ENCODE data around the gene CCDC69. TPM values are rescaled to one million over a fixed set of nuclear protein-coding genes. Genes with fewer than 3 reads are reported as not detected.

CCDC69 gene
- total RNA-seq, 2 experiments from 2014 or later = 119 to 123 TPM

- Histone ChIP-seq H4K20me1 (ENCODE audit: insufficient read depth, low read length) (no peaks in the 10 kb centered on the region), H2AFZ (ENCODE audit: low read length) (no peak overlapping the region), H3K79me2 (ENCODE audit: insufficient read depth, low read depth, low read length) (no peaks in the 10 kb centered on the region), H3K4me1 (ENCODE audit: insufficient read depth, low read length, poor library complexity, severe bottlenecking) (peaks cover 92% of the 10 kb centered on the region), H3K9me2 (ENCODE audit: insufficient read depth, low read length) (no peaks in the 10 kb centered on the region), H3K27ac (ENCODE audit: low read depth, low read length, poor library complexity, severe bottlenecking) (no peak overlapping the region), H3K4me3 (ENCODE audit: low read depth, low read length, poor library complexity, severe bottlenecking) (no peak overlapping the region), H3K4me2 (ENCODE audit: low read length) (peak overlapping the region; percentile 1; the same call in 1 of the 2 replicates), H3K36me3 (ENCODE audit: insufficient read depth, low read length) (peaks cover 6% of the 10 kb centered on the region; the same call in 1 of the 2 replicates), H3K9me3 (ENCODE audit: low read length) (no peaks in the 10 kb centered on the region)
- intact Hi-C loops (cut with micrococcal nuclease; ENCODE audit: unreplicated experiment) = no loop called here
- no peak for DNase-seq (ENCODE audit: low spot score)
- CTCF ChIA-PET (ENCODE audit: unreplicated experiment) = interaction anchor here (1.0 kb wide), 1 partner anchor 13 kb away, joined by 3 read pairs; no protein-coding TSS in a partner anchor
- TF ChIP-seq CTCF (conservative IDR thresholded peaks at IDR 0.05; ENCODE audit: low read length) (no peak), EZH2phosphoT487 (IDR thresholded peaks at IDR 0.05; ENCODE audit: borderline replicate concordance, low read depth, low read length) (no peak)
- BruUV-seq (replicated peaks) = no TSS peak
- POLR2A ChIA-PET = interaction anchor here (0.7 to 1.5 kb wide), 2 partner anchors 11 to 14 kb away, joined by 3 to 10 read pairs; no protein-coding TSS in a partner anchor
Measured at GRCh38 chr5:151139015-151139414, 84.9 kb downstream of the CCDC69 start.

- ChIA-PET POLR2A (interaction anchor here (0.9 to 5.3 kb wide), 3 partner anchors 12 to 75 kb away, joined by 3 to 42 read pairs (median 3); no protein-coding TSS in a partner anchor), CTCF (ENCODE audit: unreplicated experiment) (interaction anchor here (1.0 kb wide), 1 partner anchor 12 kb away, joined by 3 read pairs; no protein-coding TSS in a partner anchor)
- Histone ChIP-seq H3K4me2 (ENCODE audit: low read length) (no peak overlapping the region), H3K79me2 (ENCODE audit: insufficient read depth, low read depth, low read length) (no peaks in the 10 kb centered on the region), H3K9me2 (ENCODE audit: insufficient read depth, low read length) (no peaks in the 10 kb centered on the region), H3K27ac (ENCODE audit: low read depth, low read length, poor library complexity, severe bottlenecking) (no peak overlapping the region), H3K4me1 (ENCODE audit: insufficient read depth, low read length, poor library complexity, severe bottlenecking) (peaks cover 92% of the 10 kb centered on the region), H2AFZ (ENCODE audit: low read length) (no peak overlapping the region), H3K4me3 (ENCODE audit: low read depth, low read length, poor library complexity, severe bottlenecking) (no peak overlapping the region), H3K9me3 (ENCODE audit: low read length) (no peaks in the 10 kb centered on the region), H4K20me1 (ENCODE audit: insufficient read depth, low read length) (no peaks in the 10 kb centered on the region), H3K36me3 (ENCODE audit: insufficient read depth, low read length) (peaks cover 6% of the 10 kb centered on the region; the same call in 1 of the 2 replicates)
- no TSS peak for BruUV-seq (replicated peaks)
- DNase-seq (ENCODE audit: low spot score) = no peak
- TF ChIP-seq CTCF (conservative IDR thresholded peaks at IDR 0.05; ENCODE audit: low read length) (no peak), EZH2phosphoT487 (IDR thresholded peaks at IDR 0.05; ENCODE audit: borderline replicate concordance, low read depth, low read length) (no peak)
- intact Hi-C loops (cut with micrococcal nuclease; ENCODE audit: unreplicated experiment) = no loop called here
Measured at GRCh38 chr5:151138114-151138513, 85.8 kb downstream of the CCDC69 start.

- Histone ChIP-seq H3K9me3 (ENCODE audit: low read length) (no peaks in the 10 kb centered on the region), H3K79me2 (ENCODE audit: insufficient read depth, low read depth, low read length) (no peaks in the 10 kb centered on the region), H3K36me3 (ENCODE audit: insufficient read depth, low read length) (peaks cover 6% of the 10 kb centered on the region; the same call in 1 of the 2 replicates), H3K4me1 (ENCODE audit: insufficient read depth, low read length, poor library complexity, severe bottlenecking) (peaks cover 92% of the 10 kb centered on the region), H3K4me3 (ENCODE audit: low read depth, low read length, poor library complexity, severe bottlenecking) (no peak overlapping the region), H3K4me2 (ENCODE audit: low read length) (no peak overlapping the region), H3K27ac (ENCODE audit: low read depth, low read length, poor library complexity, severe bottlenecking) (no peak overlapping the region), H4K20me1 (ENCODE audit: insufficient read depth, low read length) (no peaks in the 10 kb centered on the region), H2AFZ (ENCODE audit: low read length) (no peak overlapping the region), H3K9me2 (ENCODE audit: insufficient read depth, low read length) (no peaks in the 10 kb centered on the region)
- no TSS peak for BruUV-seq (replicated peaks)
- ChIA-PET CTCF (ENCODE audit: unreplicated experiment) (no interaction called here), POLR2A (interaction anchor here (0.5 to 5.3 kb wide), 4 partner anchors 12 to 565 kb away, joined by 3 to 42 read pairs (median 3); no protein-coding TSS in a partner anchor)
- DNase-seq (ENCODE audit: low spot score) = no peak
- intact Hi-C loops (cut with micrococcal nuclease; ENCODE audit: unreplicated experiment) = no loop called here
- TF ChIP-seq EZH2phosphoT487 (IDR thresholded peaks at IDR 0.05; ENCODE audit: borderline replicate concordance, low read depth, low read length) (no peak), CTCF (conservative IDR thresholded peaks at IDR 0.05; ENCODE audit: low read length) (peak; percentile 57)
Measured at GRCh38 chr5:151137067-151137825, 86.6 kb downstream of the CCDC69 start.

All from OCI-LY7 (cell line).